RWPE2 (cell line): ENCODE data around the gene INKA2.

Experiments
- ATAC-seq: fragments of 200-7000 bp; cut with Tn5 transposase; 3 replicates; pipeline ENCODE4 v1.9.1; 2021; ENCODE audit warnings: low read depth
- DNase-seq: peaks from one replicate; pipeline ENCODE4 v3.0.0-alpha.2; 2020; ENCODE audit warnings: low spot score
- H3K27ac ChIP-seq: fragments of 450-650 bp; 2 replicates; pipeline ENCODE4 v1.5.1; 2017; ENCODE audit warnings: mild to moderate bottlenecking; ENCODE audit not compliant: poor library complexity, severe bottlenecking
- H3K27me3 ChIP-seq: fragments of 250-450 bp; sonication (Bioruptor Pico); 2 replicates; pipeline ENCODE4 v1.5.1; 2021; ENCODE audit warnings: mild to moderate bottlenecking, moderate library complexity; ENCODE audit not compliant: insufficient read depth, poor library complexity, severe bottlenecking
- H3K36me3 ChIP-seq: fragments of 250-450 bp; sonication (Bioruptor Pico); 2 replicates; pipeline ENCODE4 v1.5.1; 2020; ENCODE audit warnings: low read depth, mild to moderate bottlenecking, moderate library complexity
- H3K4me1 ChIP-seq: fragments of 250-450 bp; sonication (Bioruptor Pico); 2 replicates; pipeline ENCODE4 v1.5.1; 2021; ENCODE audit warnings: mild to moderate bottlenecking, moderate library complexity; ENCODE audit not compliant: insufficient read depth, poor library complexity, severe bottlenecking
- H3K4me3 ChIP-seq: fragments of 250-450 bp; sonication (Bioruptor Pico); 2 replicates; pipeline ENCODE4 v1.5.1; 2021; ENCODE audit warnings: mild to moderate bottlenecking, moderate library complexity; ENCODE audit not compliant: severe bottlenecking
- H3K9me3 ChIP-seq: fragments of 250-450 bp; sonication (Bioruptor Pico); 2 replicates; pipeline ENCODE4 v1.5.1; 2021; ENCODE audit warnings: mild to moderate bottlenecking, moderate library complexity; ENCODE audit not compliant: severe bottlenecking
- CTCF ChIP-seq: fragments of 450-650 bp; IDR thresholded peaks from one replicate; pipeline ENCODE4 v1.5.1; 2017; ENCODE audit warnings: mild to moderate bottlenecking, moderate library complexity; ENCODE audit not compliant: poor library complexity, severe bottlenecking

The INKA2 gene

DNA sequence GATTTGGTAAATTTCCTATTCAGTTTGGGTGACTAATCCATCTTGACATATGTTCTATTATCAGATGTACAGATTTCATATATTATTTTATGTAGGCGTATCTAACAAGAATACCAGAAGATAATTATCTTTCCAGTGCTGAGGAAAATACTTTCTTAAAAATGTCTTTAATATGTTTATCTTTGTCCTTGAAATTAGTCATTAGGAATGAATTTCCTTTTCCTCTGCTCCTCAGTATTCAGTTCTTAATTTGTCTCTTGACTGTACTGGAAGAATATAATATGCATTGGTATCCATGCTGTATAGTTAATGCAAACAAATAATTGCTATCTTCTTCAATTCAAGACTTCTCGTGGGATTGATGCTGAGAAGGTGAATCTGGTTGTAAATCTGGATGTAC is 23.1 kb upstream of the INKA2 start:
- H3K36me3 ChIP-seq, result peaks cover 98% of the 10 kb centered on the region
- peaks cover 3% of the 10 kb centered on the region for H3K4me1 ChIP-seq
- H3K9me3 ChIP-seq, result no peaks in the 10 kb centered on the region
- ATAC-seq (no peak), DNase-seq (no peak)
- no peak overlapping the region for H3K27ac ChIP-seq
- no peak overlapping the region for H3K4me3 ChIP-seq
- TF ChIP-seq CTCF, result no peak
- H3K27me3 ChIP-seq, result no peaks in the 10 kb centered on the region

- Histone ChIP-seq H3K4me3 (no peak overlapping the region), H3K9me3 (no peaks in the 10 kb centered on the region), H3K27ac (no peak overlapping the region), H3K36me3 (peaks cover 96% of the 10 kb centered on the region), H3K4me1 (peaks cover 6% of the 10 kb centered on the region), H3K27me3 (no peaks in the 10 kb centered on the region)
- DNase-seq (no peak), ATAC-seq (no peak)
- no peak for TF ChIP-seq CTCF
These were observed 22.5 kb upstream of the INKA2 start for GRCh38 chr1:111761717-111762116.

DNA sequence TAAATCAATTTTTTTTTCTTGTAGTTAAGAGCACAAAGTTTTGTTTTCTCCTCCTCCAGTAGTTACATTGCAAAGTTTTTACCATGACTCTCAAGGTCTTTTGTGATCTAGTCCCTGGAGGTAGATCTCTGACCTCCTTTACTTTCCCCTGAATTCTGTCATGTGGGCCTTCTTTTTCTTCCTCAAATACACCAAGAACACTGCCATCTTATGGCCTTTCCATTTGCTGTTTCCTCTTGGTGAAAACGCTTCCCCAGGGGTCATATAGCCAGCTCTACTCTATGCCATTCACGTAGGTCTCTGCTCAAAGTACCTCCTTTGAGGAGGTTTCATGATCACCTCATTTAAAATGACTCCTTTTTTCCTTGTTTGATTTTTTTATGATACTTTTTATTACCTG is 19.2 kb upstream of the INKA2 start:
- no peaks in the 10 kb centered on the region for H3K9me3 ChIP-seq

GRCh38 chr1:111756124-111756513 is 16.9 kb upstream of the INKA2 start:
- ATAC-seq (peak; percentile 38), DNase-seq (no peak)
- H3K27me3 ChIP-seq, result no peaks in the 10 kb centered on the region
- H3K36me3 ChIP-seq, result peaks cover 43% of the 10 kb centered on the region
- H3K27ac ChIP-seq, result peak overlapping the region; percentile 72
- no peak for TF ChIP-seq CTCF
- H3K4me3 ChIP-seq, result peak overlapping the region; percentile 60
- no peaks in the 10 kb centered on the region for H3K9me3 ChIP-seq
- H3K4me1 ChIP-seq, result peaks cover 12% of the 10 kb centered on the region

More for the DNA sequence above, 19.2 kb upstream of the INKA2 start:
- TF ChIP-seq CTCF, result no peak
- H3K4me3 ChIP-seq, result no peak overlapping the region
- H3K36me3 ChIP-seq, result peaks cover 66% of the 10 kb centered on the region
- ATAC-seq, result no peak
- H3K27ac ChIP-seq, result no peak overlapping the region
- H3K27me3 ChIP-seq, result no peaks in the 10 kb centered on the region
- peaks cover 12% of the 10 kb centered on the region for H3K4me1 ChIP-seq
- DNase-seq, result no peak

GRCh38 chr1:111755331-111756123 is 16.3 kb upstream of the INKA2 start, which contains the start of gene DDX20:
Gene DDX20 (plus strand): TSS chr1:111755901. CDS start chr1:111755925, 24 bp downstream.
- Histone ChIP-seq H3K4me3 (peak within 1 kb of the TSS; percentile 60), H3K9me3 (no peaks in the 10 kb centered on the region), H3K27ac (peak within 1 kb of the TSS; percentile 72), H3K36me3 (peaks cover 37% of the 10 kb centered on the region), H3K4me1 (peaks cover 12% of the 10 kb centered on the region), H3K27me3 (no peaks in the 10 kb centered on the region)
- peak; percentile 87 for DNase-seq
- peak; percentile 93 for TF ChIP-seq CTCF
- peak; percentile 87 for ATAC-seq
